GM21515 (cell line): Measurements from ENCODE around the gene GPR137B.
"Not testable (repeated sequence)": the region's sequence is repeated elsewhere in the genome, so short reads cannot be mapped to it uniquely, and the experiment has no call there.

ENCODE experiments used
- ATAC-seq: cut with Tn5 transposase; IDR thresholded peaks from one replicate; pipeline ENCODE4 v1.9.1; 2021; ENCODE audit not compliant: unreplicated experiment

The GPR137B gene

DNA sequence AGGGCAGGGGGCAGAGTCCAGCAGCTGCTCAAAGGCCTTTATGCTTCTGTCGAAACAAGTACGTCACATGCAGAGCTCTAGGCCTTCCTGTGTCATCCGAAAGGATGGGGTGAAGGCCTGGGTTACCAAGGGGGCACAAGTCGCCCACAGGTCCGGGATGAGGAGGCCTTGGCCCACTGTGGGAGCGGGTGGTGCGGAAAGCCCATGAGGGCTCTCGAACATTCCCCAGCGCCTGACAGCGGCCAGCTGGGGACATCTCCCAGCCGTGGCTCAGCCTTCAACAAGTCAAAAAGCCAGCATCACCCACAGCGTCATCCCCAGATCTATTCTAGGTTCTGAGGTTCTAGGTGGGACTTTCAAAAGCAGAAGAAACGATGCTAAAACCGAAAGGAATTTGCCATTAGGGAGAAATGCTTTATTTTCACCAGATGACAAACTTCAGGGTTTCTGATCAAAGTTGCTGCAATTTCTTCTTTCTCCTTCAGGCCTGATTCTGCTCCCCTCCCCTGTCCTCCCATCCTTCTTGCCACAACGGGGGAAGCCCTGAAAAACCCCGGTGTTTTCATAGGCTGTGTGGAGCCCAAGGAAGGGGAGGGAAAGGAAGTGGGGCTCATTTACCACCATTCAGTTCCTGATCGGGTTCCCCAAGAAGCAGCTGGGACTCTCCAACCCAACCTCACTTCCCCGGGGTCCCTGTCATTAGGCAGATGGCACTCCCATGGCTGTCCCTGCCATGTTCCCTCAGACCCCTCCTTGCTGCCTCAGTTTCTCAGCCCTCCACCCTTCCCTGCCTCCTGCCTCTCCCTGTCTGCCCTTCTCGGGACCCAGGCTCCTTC is 17.6 kb downstream of the GPR137B start:
- peak; percentile 48 for ATAC-seq

GRCh38 chr1:236160540-236161127 is 18.3 kb downstream of the GPR137B start:
- ATAC-seq: no peak

DNA sequence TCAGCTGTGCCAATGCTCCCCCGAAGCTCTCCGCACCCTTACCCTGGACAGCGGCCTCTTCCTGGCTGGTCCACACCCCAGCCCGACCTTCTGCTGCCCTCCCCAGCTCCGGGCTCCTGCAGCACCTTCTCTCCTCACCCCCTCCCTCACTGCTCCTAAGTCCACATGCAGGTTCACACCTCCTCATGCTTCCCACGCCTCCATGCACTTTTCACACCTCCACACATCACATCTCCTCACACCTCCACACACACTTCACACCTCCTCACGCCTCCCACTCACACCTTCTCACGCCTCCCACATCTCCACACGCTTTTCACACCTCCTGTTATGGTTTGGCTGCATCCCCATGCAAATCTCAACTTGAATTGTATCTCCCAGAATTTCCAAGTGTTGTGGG is 18.9 kb downstream of the GPR137B start:
- ATAC-seq: no peak

GRCh38 chr1:236161755-236162154 is 19.4 kb downstream of the GPR137B start:
- not testable (repeated sequence) for ATAC-seq

GRCh38 chr1:236163463-236164153 is 21.3 kb downstream of the GPR137B start:
- no peak for ATAC-seq

- ATAC-seq: no peak
These were observed 21.9 kb downstream of the GPR137B start for GRCh38 chr1:236164273-236164672.

DNA sequence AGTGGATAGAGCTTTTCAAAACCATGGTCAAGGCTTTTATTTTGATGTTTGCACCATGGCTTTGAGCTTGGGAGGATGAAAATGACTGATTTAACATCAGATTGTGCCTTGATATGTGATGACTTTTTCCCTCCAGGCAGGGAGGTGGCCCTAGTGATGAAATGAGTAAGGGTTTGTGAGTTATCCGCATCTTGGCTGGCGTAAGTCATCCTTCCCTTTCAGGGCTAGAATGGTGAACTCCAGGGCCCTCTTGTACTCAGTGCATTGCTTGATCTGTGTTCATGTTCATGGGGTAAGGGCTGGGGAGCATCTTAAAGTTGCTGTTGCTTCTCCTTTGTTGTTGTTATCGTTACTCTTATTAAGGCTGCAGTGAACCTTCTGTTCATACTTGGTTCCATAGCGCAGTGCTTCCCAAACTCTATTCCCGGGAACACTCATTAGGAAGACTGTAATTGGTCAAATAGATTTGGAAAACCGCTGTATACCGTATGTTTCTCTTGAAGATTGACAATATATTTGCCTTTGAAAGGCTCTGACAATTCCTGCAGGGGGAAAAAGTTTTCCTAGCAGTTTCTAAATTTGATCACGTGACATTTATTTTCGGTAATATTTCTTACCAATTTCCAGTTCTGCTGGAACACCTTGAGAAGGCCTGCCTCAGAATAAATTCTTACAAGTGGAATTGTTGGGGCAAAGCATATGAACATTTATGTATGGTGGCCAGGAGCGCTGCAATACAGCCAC is 23.1 kb downstream of the GPR137B start:
- no peak for ATAC-seq

DNA sequence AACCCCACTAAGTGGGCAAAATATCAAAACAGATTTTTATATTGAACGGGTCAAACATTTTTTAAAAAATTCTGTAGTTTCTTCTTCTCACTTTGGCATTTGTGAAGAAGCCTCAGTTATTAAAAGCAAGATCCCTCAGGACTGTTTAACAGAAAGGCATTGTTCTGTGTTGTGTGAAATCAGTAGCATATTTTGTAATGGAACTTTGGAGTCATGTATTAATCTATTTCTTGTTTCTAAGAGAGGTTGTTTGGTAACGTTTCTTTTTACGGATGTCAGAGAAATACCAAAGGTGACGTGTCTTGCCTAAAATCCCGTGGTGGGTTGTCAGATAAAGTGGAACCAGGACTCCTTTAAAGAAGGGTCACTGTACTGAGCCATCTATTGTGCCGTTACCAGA is 23.7 kb downstream of the GPR137B start:
- ATAC-seq: no peak

GRCh38 chr1:236167154-236167553 is 24.8 kb downstream of the GPR137B start:
- no peak for ATAC-seq

DNA sequence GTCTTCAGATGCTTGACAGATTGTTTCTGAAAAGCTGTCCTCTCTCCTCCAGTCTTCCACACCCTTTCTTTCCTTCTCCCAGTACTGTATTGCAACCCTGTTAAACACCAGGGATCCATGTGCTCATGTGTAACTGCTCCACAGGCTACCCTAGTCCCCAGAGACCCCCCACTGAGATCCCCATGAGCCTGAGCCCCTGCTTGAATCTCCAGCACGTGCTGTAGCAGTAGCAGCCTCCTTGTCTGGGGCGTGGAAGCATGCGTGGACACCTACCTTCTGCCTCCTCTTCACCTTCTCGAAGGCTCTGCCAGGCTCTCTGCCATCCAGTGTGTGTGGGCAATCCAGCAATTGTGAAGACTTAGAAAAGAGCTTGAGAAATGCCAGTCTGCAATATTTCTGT is 25.2 kb downstream of the GPR137B start:
- no peak for ATAC-seq

DNA sequence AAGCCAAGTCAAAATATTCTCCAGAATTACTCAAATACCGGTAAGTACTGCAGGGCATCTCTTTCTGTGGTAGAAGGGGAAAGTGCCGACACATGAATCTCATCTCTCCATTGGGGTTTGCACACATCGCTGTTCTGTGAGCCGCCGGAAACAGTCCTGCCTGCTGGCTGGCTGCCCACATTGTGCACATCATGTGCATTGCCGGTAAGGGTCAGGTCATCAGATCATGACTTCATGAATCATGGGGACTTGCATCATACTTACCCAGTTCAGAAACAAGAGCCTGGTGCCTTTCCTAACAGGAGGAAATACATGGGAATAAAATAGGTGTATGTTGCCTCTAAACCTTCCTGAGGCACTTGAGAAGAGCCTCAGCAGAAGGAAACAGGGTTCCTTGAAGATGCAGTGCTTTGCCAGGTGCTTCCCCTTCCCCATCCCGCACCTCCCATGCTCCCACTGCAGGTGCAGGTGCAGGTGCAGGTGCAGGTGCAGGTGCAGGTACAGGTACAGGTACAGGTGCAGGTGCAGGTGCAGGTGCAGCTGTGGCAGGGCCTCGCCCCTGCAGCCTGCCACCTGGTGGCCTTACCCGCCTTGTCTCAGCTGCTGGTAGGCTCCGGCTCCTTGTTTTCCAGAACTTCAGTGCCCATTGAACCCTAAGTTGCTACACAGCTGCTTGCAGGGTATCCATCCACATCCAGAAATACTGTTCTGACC is 26.5 kb downstream of the GPR137B start:
- no peak for ATAC-seq

DNA sequence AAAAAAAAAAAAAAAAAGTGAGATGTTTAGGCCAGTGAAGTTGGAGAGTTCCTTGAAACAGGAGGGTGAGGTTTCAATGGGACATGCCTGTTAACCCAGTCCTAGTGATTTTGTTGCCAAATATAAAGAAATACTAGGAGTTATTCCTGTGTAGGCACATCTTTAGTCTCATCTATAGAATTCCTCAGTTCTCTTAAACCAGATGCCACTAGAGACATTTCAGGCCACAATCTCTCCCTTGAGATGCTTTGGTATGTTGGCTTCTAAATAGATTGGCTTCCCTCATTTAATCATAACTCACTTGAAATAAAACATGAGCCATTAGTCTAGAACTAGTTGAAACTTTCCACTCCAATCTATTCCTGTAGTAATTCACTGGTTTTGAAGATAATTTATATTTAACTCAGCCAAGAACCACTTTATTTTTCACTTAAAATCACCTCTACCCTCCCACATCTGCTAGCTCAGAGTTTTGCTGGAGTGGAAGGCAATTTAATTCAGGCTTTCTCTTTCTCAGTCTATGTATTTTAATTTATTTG is 29.8 kb downstream of the GPR137B start:
- no peak for ATAC-seq

DNA sequence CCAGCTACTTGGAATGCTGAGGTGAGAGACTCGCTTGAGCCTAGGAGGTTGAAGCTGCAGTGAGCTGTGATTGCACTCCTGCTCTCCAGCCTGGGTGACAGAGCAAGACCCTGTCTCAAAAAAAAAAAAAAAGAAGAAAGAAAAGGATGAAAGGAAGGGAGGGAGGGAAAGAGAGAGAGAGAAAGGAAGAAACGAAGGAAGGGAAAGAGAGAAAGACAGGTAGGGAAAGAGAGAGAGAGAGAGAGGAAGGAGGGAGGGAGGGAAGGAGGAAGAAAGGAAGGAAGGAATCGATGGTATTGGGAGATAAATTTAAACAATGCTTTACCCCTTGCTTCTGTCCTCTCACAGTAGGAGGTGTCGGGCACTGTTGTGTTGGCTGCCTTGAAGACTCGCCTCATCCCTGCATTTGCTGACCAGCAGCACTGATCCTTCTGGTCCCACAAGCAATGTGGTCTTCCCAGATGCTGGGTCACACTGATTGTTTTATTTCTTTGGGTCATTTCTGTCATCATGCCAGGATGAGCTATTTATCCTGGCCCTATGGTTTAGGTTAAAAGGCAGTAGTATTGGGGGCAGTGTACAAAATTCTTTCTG is 30.9 kb downstream of the GPR137B start:
- ATAC-seq: no peak

DNA sequence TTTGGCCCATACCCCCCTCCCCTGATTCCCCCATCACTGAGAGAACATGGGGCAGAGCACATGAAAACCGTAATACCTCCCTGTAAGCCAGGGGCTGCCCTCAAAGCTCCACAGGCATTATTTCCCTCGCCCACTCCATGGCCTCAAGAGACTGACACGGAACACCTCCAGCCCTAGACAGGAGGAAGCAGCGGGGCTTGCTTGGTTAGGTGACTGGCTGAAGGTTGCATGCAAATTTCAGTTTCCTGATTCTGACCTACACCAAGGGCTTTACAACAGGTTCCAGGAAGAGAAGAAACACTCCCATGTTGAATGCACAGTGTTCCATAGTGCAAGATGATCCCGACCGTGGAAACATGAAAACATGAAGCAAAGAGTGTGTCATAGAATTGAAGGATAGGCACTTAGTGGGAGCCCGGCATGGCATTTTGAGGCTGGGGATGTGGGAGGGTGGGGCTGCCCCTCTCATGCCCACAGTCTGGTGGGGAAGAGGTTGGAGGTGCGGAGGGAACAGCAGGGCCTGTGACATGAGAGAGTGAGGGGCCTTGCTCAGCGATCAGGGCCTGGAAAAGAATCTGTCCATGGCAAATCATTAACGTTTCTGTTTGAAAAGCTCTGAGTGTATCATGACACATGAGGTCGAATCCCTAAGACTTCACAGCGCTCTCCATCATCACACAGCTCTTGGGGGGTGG is 33.5 kb downstream of the GPR137B start:
- peak; percentile 82 for ATAC-seq

DNA sequence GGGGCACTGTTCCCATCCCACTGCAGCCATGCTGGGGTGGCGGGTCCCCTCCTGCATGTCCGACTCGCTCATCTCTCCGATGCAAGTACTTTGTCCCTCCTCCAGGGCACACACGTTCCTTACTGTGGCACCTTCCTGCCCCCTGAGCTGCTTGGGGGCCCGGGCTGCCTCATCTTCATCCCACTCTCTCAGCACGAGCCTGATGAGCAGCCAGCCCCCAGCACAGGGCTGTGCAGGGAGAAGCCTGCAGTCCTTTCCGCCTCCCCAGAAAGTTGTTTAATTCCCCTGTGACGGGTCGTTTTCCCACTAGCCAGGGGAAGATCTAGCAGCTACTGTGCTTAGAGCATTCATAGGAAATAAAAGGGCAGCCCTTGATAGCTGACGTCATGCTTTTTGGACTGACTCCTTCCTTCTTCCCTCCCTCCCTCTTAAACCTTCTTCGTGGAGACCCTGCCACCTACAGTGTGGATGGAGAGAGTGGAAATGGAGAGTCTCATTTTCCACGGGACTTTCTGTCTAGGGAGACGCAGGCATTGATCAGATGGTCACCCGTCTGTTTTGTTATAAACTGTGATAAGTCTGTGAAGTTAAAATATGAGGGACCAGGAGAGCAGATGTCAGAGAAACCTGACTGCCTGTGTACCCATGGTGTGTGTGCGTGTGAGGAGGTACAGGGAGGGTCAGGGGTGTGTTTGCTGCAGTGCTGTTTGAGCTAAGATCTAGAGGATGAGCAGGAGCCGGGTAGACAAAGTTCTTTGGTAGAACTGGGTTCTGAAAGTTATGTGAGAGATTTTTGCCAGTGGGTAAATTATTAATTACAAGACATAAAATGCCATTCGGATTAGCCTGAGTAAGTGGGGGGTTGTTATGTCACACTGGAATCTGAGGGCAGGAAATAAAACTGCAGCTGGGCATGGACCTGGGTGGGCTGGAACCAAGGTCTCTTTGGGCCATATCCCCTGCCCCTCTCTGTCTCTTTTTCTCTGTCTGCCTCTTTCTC is 34.3 kb downstream of the GPR137B start:
- no peak for ATAC-seq

DNA sequence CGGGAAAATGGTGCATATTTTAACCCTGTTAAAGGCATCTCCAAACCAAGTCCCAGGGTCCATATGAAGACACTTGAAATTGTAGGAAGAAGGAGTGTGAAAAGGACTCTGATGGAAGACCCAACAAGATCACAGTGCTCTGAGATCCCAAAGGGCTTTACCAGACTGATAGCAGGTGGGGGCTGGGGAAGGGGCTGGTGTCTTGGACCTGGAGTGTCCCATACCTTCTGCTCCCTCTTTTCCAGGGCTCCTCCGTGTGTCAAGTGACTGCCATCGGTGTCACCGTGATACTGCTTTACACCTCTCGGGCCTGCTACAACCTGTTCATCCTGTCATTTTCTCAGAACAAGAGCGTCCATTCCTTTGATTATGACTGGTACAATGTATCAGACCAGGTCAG is 37.3 kb downstream of the GPR137B start:
- ATAC-seq: no peak

GRCh38 chr1:236181059-236181458 is 38.7 kb downstream of the GPR137B start:
- ATAC-seq: no peak

- ATAC-seq: no peak
These were observed 43.3 kb downstream of the GPR137B start for GRCh38 chr1:236185687-236186086.
